ENCODE measurements around the gene ALDH1L1.

ALDH1L1 gene

DNA sequence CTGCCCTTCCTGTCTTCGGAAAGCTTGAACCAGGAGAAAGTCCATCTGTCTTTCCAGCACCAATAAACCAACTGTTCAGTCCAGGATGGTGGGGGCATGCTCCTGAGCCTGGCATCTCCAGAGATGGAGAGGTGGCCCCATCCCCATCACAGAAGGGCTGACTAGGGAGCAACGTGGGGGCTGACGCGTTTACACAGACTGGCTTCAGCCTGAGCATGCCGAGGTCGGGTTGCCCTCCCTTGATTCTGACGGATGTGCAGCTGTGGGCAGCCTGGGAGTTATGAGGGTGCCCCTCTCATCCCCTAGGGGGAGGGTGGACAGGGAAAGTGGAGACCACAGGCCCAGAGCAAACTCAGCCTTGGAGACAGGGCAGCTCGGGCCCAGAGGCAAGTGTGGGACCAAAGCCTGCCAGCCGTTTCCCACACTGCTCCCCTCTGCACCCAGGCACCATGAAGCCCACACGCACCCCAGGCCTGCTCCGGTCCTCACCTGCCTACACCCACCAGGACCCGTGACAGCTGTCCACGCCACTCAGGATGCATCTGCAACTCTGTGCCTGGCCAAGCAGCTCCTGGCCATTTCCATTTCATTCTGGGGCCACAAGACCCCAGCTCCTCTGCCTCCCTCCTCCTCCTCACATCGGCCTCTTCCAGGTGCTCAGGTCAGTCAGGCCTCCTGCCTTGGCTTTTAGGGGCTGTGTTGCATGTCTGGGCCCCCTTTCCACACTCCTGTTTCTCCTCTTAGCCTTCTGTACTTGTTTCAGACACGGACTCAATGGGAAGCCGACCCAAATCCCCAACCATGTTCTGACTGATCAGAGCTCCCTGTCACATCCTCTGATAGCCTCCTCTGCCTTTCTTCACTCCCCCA, 48.3 kb downstream of the ALDH1L1 start:
- DNase-seq, result no peak

DNA sequence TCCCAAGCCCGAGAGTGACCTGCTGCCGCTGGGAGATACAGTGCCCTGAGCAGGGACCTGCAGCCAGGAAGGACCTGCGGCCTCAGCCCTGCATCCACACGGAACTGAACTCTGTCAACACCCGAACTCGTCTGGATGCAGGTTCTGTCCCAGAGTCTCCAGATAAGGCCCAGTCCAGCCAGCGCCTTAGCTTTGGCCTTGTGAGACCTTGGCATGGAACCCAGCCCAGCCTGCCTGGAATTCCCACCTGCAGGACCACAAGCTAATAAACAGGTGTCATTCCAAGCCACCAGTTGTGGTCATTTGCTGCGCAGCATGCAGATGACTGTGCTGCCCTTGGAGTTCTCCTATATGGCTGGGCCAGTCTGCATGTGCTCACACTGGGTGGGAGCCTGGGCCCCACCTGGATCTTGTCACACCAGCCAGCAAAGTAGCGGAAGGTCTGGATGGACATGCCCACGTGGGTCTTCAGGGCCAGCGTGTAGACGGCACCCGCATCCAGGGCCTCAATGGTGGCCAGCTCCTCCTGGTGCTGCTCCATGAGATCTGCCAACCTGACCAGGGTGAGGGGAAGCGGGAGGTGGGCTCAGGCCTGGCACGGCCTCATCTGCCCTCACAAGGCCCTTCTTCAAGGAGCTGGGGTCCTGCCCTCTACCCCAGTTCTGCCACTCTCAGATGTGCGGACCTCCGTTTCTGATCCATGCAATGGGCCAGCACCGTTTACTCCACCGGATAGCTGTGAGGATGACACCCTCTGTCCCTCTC, 49.2 kb downstream of the ALDH1L1 start:
- DNase-seq, result no peak

DNA sequence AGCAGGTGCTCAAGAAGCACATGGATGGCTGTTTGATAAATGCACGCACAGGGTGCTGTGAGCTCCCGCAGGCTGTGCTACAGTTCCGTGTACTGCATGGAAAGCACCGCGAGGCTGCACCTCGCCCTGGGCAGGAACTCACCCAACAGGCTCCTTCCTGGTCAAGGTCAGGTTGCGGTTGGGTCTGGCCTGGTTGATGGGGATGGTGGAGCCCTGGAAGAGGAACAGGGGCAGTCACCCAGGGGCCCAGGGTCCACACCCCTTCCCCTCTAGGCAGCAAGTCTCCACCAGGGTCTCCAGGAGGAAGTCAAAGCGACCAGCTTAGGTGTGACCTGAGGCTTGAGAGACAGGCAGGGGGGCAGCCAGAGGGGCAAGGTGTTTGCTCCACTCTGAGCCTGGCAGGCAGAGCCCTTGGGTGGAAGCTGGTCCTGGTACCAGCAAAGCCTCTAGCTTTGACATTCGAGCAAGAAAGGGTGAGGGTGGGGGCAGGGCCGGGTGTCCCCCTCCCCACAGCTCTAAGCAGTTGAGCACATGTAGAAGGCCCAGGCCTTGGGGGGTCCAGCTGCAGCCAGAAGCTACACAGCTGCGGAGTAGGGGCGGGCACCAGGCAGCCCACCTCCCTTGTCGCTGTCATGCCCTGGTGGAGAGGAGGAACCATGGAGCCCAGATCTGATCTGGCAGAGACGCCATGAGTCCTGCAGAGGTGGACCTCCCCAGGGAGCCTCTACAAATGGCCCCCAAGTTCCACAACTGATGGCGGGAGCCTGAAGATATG, 50.1 kb downstream of the ALDH1L1 start:
- DNase-seq, result no peak

DNA sequence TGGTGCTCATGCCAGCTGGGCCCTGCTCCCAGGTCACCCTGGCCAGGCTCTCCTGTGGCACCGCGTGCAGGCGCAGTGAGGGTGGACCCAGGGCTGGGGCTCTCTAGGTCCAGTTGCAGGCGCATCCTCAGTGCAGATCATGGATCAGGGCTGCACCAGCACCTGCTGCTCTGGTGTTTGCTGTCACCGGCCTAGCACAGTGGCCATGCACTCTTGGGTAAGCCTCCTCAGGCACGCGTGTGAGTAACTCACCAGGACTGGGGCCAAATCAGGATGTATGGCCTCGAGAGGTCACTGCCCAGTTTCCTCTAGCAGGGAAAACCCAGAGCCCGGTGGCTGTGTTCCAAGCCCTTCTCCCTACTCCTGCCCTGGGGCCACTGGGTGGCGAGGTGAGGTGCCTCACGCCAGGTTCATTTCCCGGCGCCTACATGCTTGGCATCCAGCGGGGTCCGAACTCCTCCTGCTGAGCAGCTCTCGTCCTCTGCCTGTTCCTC, 50.9 kb downstream of the ALDH1L1 start:
- no peak for DNase-seq

DNA sequence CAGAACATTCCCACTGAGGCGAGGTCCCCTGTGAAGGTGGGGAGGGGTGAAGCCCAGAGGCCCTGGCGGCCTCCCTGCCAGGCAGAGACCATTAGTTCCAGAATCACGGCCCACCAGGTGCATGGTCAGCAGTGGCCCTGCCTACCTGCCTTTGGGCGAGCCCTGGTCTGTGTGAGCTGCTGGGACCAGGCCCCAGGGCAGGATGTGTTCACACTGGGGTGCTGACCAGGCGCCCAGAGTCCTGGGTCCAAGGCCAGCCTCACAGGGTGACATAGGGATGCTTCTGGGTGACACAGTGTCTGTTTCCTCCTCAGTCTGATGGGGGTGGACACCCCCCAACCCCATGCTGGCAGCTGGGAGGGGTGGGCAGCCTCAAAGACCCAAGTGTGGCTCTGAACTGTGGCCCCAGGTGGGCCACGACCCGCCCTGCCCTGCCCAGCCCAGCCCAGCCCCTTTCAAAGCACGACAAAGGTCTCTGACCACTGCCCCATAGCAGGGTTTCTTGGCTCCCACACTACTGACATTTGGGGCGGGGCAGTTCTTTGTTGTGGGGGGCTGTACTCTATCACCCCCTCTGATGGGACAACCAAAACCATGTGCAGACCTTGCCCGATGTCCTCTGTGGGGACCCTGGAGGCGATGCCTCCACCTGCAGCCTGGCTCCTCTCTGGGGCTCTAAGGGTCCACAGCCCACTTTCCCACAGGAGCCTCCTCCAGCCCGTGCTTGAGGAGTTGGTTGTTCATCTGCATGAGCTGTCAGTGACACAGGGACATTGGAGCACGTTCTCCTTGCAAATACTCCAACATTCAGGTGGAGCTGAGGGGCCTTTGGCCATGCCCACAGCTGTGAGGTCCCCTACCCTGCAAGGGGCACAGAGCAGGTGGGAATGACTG, 51.6 kb downstream of the ALDH1L1 start:
- DNase-seq, result no peak

DNA sequence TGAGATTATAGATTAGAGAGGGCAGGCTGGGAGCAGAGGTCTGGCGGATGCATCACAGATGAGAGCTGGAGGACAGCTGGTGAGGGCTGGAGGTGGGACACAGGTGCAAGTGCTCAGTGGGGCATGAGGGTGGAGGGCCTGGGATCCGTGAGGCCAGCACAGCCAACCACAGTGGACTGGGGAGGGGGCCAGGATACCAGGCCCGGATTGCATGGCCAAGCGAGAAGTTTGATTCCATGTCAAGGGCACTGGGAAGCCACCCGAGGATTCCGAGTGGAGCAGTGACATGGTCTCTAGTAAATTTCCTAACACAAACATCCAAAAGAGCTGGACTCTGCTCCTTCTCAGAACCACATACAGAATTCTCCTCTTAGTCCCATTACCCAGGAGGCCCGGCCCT, 52.5 kb downstream of the ALDH1L1 start:
- DNase-seq, result no peak

DNA sequence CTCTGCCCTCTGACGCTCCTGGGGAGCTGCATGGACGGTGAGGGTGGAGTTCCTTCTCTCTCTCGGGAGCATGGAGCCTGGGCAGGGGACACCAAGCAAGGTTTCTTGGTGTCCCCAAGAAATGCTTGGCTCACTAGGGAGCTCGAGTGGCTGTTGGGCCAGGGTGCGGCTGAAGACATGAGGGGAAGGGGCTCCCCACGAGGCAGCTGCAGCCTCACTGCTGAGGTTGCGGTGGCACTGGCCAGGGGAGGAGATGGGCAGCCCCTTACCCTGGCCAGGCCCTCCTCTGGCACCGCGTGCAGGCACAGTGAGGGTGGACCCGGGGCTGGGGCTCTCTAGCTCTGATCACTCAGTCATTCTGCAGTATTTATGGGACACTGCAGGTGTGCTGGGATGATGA, 52.9 kb downstream of the ALDH1L1 start:
- no peak for DNase-seq

DNA sequence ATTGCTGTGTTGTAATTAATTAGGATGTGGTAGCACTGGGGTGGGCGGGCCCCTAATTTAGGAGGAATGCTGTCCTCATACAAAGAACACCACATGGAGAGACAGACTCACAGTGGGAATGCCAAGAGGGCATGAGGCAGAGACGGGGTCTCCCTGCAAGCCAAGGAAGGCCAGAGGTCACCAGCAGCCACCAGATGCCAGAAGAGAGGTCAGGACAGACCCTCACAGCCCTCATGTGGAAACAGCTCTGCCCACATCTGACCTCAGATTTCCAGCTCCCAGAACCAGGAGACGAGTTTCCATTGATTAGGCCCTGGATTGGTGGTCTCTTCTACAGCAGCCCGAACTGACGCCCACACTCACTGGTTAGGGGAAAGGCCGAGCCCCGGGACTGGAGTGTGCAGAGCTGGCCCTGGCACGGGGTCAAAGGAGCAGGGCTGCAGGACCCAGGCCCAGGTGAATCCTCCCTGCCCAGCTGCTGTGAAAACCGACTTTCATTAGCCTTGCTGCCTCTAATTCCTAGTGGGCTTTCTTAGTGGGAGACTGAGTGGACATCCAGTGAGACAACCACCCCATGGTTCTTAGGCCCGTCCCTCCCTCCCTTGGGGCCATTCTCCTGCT, 53.5 kb downstream of the ALDH1L1 start:
- DNase-seq, result no peak

DNA sequence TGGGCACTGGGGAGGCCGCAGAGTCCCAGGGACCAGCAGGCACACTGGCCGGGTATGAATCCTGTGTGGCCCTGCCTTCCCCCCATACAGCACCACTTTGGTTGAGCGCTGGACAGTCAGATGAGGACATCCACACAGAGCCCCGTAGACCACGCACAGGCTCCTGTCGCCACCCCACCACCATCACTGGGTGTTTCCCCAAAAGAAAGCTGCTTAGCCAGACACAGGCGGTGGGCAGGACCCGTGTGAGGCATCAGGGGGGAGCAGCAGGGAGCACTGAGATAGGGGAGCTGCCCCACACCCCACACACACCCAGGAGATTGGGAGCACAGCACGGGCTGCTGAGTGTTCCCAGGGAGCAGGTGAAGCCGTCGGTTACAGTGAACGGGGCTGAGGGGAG, 54.1 kb downstream of the ALDH1L1 start:
- no peak for DNase-seq

DNA sequence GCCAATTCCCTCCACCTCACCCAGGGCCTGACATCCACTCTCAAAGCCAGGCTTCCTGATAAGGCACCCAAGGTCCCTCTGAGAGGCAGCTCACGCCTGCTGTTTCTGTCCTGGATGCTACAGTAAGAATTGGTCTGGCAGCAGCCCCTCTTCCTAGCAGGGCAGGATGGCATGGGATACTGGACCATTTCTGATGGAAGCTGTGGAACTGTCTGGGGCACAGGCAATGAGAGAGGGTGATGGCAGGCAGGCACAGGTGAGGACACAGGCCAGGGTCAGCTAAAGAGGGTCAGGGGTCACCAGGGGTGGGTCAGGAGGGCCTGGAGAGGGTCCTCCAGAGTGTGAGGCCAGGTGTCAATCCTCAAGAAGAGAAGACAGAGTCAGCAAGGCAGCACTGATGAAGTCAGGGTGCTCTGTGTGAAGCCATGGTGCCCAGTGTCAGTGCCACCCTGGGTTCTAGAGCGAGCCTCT, 54.6 kb downstream of the ALDH1L1 start:
- no peak for DNase-seq

DNA sequence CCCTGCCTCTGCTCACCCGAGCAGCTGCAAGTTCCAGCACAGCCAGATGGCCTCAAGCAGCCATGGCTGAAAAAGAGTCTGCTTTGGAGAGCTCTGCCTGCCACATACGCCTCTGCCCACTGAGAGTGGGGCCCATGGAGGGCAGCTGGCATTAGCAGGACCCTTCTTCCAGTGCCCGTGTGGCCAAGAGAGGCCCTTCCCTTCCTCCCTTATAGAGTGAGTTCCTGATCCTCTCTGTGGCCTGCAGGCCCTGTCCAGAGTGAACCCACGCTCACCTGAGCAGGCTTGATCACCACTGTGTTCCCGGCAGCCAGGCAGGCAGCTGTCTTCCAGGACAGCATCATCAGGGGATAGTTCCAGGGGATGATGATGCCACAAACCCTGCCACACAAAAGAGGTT, 55.0 kb downstream of the ALDH1L1 start:
- no peak for DNase-seq

DNA sequence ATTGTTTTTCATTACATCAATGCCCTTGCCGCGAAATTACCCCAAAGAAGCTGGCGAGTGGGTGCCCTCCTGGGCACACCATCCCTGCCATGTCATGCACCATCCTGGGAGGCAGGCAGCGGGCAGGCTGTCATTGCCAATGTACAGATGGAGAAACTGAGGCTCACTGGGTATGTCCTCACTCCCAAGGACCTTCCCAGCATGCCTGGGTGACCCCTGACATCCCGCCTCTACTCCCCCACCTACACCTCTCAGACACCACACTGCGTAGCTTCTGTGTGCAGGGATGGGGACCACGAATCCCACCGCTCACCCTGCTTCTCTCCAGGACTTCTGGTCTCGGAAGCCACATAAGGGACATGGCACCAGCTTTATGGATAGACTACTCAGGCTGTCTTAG, 55.5 kb downstream of the ALDH1L1 start:
- DNase-seq, result no peak

DNA sequence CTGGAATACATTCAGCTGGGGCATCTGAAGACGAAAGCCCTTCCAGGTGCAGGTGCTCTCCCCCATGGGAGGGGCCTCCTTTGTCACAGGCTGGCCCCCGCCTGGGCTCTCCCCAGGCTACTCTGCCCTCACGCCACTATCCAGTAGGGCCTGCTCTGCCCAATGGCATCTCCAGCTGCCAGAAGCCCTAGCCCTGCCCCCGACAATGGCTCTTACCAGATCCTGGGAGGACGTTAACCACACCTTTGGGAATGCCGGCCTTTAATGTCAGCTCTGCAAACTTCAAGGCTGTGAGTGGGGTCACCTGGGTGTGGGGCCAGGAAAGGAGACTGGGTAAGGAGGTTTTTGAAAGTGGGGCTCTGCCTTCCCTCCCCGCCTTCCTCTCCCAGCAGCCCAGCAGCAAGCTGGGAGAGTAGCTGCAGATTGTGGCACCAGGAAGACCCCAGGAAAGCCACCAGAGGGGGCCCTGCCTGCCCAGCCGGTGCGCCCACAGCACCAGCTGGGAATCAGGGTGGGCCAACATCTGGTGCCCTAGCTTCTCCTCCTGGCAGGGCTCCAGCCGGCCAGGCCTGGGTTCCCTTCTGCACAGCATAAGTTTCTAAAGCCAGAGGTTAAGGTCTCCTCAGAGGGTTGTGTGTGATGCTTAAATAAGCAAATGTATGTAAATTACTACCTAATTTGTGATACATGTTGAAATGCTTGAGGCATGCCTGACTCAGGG, 56.1 kb downstream of the ALDH1L1 start:
- DNase-seq, result peak; percentile 40

DNA sequence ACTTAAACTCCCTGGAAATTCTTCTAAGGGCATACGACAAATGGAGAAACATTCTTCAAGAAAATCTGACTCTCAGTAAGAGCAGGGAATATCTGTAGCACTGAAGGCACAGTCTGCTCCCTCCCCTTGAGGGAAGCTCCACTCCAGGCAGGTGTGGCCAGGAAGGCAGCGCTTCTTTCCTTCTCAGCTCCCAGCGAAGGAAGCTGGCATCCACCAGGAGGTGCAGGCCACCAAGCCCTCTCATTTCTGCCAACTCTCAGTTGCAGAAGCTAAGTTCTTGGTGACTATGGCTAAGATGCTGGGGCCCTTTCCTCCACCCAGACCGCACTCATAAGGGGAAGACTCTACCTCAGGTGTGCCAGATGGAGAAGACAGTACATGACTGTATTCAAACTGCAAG, 58.8 kb downstream of the ALDH1L1 start:
- no peak for DNase-seq

DNA sequence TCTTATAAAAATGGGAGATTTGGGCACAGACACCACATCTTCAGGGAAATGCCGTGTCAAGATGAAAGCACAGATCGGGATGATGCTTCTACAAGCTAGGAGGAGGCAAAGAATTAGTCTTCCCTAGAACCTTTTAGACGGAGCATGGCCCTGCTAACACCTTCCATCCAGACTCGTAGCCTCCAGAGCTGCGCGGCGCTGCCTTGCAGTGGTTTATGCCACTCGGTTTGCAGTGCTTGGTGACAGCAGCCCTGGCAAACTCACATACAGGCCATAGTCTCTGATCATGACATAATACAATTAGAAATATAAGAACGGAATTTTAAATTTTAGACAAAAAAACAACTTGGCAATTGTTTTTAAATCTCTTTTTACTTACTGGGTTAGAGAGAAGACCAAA, 59.3 kb downstream of the ALDH1L1 start:
- no peak for DNase-seq

DNA sequence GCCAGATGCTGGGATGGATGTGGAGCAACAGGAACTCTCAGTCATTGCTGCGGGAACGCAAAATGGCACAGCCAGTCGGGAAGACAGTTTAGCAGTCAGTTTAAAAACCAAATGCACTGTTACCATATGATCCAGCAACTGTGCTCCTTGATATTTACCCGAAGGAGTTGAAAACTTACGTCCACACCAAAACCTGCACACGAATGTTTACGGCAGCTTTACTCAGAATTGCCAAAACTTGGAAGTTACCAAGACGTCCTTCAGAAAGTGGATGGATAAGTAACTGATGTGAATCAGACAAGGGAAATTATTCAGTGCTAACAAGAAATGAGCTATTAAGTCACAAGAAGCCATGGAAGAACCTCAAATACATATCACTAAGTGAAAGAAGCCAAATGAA, 60.4 kb downstream of the ALDH1L1 start:
- no peak for DNase-seq

DNA sequence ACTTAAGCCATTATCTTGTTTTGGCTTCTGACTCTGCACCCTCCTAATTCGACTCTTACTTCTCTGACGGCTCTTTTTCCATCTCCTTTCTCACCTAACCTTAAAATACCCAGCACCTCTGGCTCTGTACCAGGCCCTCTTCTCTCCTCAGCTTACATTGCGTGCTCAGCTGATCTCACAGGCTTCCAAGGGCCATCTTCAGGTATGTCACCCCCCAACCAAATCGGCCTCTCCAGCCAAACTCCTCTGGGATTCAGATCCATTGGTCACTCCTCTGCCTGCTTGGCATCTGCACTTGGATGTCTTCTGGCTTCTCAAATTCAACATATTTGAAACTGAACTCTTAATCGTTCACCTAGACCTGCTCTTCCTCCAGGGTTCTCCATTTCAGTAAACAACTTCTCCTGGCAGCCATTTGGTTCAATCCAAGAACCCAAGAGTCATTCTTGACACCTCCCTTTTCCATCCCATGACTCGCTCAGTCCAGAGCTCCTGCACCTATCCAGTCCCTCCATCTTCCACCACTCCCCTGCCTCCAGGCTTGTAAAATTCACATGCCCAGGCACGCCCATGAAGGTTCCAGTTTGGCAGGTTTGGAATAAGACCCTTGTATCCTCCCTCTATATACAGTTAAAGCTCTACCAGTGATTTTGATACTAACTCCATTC, 61.2 kb downstream of the ALDH1L1 start:
- DNase-seq, result no peak

DNA sequence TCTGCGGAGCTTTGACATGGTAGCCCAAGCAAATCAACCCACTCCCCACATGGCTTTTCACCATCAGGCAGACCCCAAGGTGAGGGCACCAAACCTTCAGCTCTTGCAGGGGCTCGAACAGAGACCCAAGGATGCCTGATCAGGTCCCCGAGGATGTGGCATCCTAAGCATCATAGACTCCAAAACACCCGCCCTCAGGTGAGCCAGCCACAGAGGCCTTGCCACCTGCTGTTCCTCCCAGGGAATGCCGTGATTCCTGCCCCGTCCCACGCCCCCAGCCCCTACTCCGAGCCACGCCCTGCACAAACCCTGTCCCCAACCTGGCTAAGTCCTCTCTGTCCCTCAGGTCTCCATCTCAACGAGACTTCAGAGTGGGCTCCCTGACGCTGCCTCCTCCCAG, 61.8 kb downstream of the ALDH1L1 start:
- no peak for DNase-seq

DNA sequence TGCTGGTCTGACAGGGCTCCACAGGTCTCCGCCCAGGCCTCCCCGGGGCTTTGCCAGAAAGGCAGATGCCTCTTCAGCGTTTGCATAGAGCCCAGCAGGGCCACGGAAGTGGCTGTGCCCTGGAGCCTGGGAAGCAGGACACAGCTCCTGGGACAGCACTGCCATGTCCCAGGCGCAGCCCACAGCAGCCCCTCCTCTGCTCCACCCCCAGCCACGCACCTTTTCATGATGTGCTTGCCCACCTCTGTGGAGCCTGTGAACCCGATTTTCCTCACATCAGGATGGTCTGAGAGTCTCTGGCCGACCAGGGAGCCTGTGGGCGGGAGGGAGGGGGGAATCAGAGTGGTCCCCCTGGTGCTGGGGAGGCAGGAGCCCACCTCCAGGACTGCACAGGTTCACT, 62.6 kb downstream of the ALDH1L1 start:
- DNase-seq, result no peak

DNA sequence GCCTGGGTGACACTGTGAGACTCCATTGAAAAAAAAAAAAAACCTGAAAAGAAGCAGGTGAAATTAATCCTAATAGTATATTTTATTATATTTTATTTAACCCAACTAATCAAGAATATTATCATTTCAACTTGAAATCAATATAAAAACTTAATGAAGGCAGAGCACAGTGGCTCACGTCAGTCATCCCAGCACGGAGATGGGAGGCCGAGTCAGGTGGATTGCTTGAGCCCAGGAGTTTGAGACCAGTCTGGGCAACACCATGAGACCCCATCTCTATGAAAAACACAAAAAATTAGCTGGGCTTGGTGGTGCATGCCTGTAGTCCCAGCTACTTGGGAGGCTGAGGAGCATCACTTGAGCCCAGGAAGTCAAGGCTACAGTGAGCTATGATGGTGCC, 63.2 kb downstream of the ALDH1L1 start:
- no peak for DNase-seq

All from NCI-H1694 (cell line).